HepG2 (cell line): ENCODE results near the gene GRIN2C. TPM values are rescaled to one million over a fixed set of nuclear protein-coding genes. Genes with fewer than 3 reads are reported as not detected.

Experiments used
- BCLAF1 ChIP-seq: fragments of 450-650 bp; IDR thresholded peaks from 2 replicates; pipeline ENCODE4 v1.6.1; 2017; ENCODE audit warnings: mild to moderate bottlenecking
- KLF13 ChIP-seq: sonication (generic); formaldehyde crosslinking; IDR thresholded peaks from 2 replicates; pipeline ENCODE4 v1.4.0; 2020; ENCODE audit warnings: mild to moderate bottlenecking, missing genetic modification reagents
- MAZ ChIP-seq, 2 experiments: sonication (generic) in 1 of 2; formaldehyde crosslinking in 1 of 2; IDR thresholded peaks; 2 replicates each; pipeline versions ENCODE4 v1.5.0 to v1.6.1; 2012 to 2020; ENCODE audit warnings: low read depth in 2 of 2, mild to moderate bottlenecking in 2 of 2, borderline replicate concordance in 1 of 2, improper control_type of control experiment in 1 of 2, low read length in 1 of 2, missing genetic modification reagents in 1 of 2, moderate library complexity in 1 of 2
- MED8 ChIP-seq: sonication (generic); formaldehyde crosslinking; IDR thresholded peaks from 2 replicates; pipeline ENCODE4 v1.8.1; 2023; ENCODE audit warnings: mild to moderate bottlenecking, missing genetic modification reagents; ENCODE audit not compliant: insufficient replicate concordance
- PRDM15 ChIP-seq: sonication (generic); formaldehyde crosslinking; IDR thresholded peaks from 2 replicates; pipeline ENCODE4 v1.4.0; 2020; ENCODE audit warnings: missing genetic modification reagents
- SMC3 ChIP-seq: IDR thresholded peaks from 2 replicates; pipeline ENCODE4 v1.6.1; 2011; ENCODE audit warnings: low read length, improper control_type of control experiment
- SNAPC4 ChIP-seq: sonication (generic); formaldehyde crosslinking; IDR thresholded peaks from 2 replicates; pipeline ENCODE4 v1.4.0; 2020; ENCODE audit warnings: mild to moderate bottlenecking, missing genetic modification reagents
- SP1 ChIP-seq, 2 experiments: fragments of 450-650 bp in 1 of 2; sonication (generic) in 1 of 2; formaldehyde crosslinking in 1 of 2; IDR thresholded peaks; 2 replicates each; pipeline versions ENCODE4 v1.4.0 to v1.6.1; 2016 to 2020; ENCODE audit warnings: missing genetic modification reagents in 1 of 2
- TERF1 ChIP-seq: sonication (generic); formaldehyde crosslinking; IDR thresholded peaks from 2 replicates; pipeline ENCODE4 v1.8.0; 2022; ENCODE audit warnings: mild to moderate bottlenecking, missing genetic modification reagents, moderate library complexity
- TFDP1 ChIP-seq: IDR thresholded peaks from 2 replicates; pipeline ENCODE4 v1.6.1; 2016; ENCODE audit warnings: missing compliant biosample characterization, missing genetic modification reagents, borderline replicate concordance
- ZBTB7B ChIP-seq: sonication (generic); formaldehyde crosslinking; IDR thresholded peaks from 2 replicates; pipeline ENCODE4 v1.4.0; 2020; ENCODE audit warnings: missing genetic modification reagents
- ZNF367 ChIP-seq: sonication (generic); formaldehyde crosslinking; IDR thresholded peaks from 2 replicates; pipeline ENCODE4 v1.4.0; 2020; ENCODE audit warnings: missing genetic modification reagents, borderline replicate concordance
- polyA plus RNA-seq, 8 experiments: library from polyadenylated mRNA; depleted of rRNA in 3 of 8; stranded (reverse) in 7 of 8; unstranded in 1 of 8; fragments of >200 nt; fragmentation: Illumina TruSeq in 4 of 8; extraction: Trizol in 4 of 8; gene quantifications; 2 replicates each; pipeline versions ENCODE4 v1.2.1 to v1.2.3, GENCODE V29; 2011 to 2016; ENCODE audit warnings: low read depth in 4 of 8, missing spikeins in 1 of 8, mixed read lengths in 1 of 8; ENCODE audit not compliant: insufficient read depth in 1 of 8
- total RNA-seq, 5 experiments: library from RNA; depleted of rRNA; stranded (reverse); fragments of >200 nt; fragmentation: Illumina TruSeq; extraction: Trizol; gene quantifications; 2 replicates each; pipeline ENCODE4 v1.2.3, GENCODE V29; 2016; ENCODE audit warnings: low read depth in 1 of 5

Gene GRIN2C
- total and polyA plus RNA-seq, 2 of the 13 experiments (the other 11 are each of a cell fraction or from before 2014, with no cell fraction given): 0.03 to 0.11 TPM

- TF ChIP-seq TERF1 (CRISPR knock-in tag): no peak
- no peak for TF ChIP-seq ZBTB7B (CRISPR knock-in tag)
- no peak; the same call in 1 of the 2 replicates for TF ChIP-seq MAZ (IDR thresholded peaks at IDR 0.05; ENCODE audit: borderline replicate concordance, low read depth, low read length)
- 0 out of 2 replicates have a peak, but pooled peaks have one; percentile 12 for TF ChIP-seq MAZ (CRISPR knock-in tag; IDR thresholded peaks at IDR 0.05; ENCODE audit: low read depth)
- TF ChIP-seq MED8 (CRISPR knock-in tag): no peak
- no peak for TF ChIP-seq SMC3
- peak; percentile 31; the same call in 1 of the 2 replicates for TF ChIP-seq TFDP1
- no peak for TF ChIP-seq KLF13
- TF ChIP-seq SNAPC4: peak; percentile 40; the same call in 1 of the 2 replicates
- peak; percentile 44; the same call in 1 of the 2 replicates for TF ChIP-seq ZNF367 (CRISPR knock-in tag)
- no peak for TF ChIP-seq PRDM15 (CRISPR knock-in tag)
- no peak for TF ChIP-seq SP1 (IDR thresholded peaks at IDR 0.05)
- TF ChIP-seq SP1 (CRISPR knock-in tag; IDR thresholded peaks at IDR 0.05): peak; percentile 54; the same call in 1 of the 2 replicates
- no peak for TF ChIP-seq BCLAF1
Observed at GRCh38 chr17:74852237-74853047, 7.2 kb downstream of the GRIN2C start (continued).
